Keratinocyte (primary cell): ENCODE results near the gene USE1. TPM values are rescaled to one million over a fixed set of nuclear protein-coding genes. Genes with fewer than 3 reads are reported as not detected.

Source experiments
- DNase-seq: peaks from one replicate; pipeline ENCODE4 v3.0.0-alpha.2; 2011; ENCODE audit warnings: low read depth, missing footprints, low spot score
- FAIRE-seq: peaks from 2 replicates; lab custom pipeline; 2011; peaks lifted over from hg19 to GRCh38; lab: Jason Lieb, UNC
- H2AFZ ChIP-seq: 2 replicates; pipeline ENCODE4 v1.6.0; 2012; ENCODE audit warnings: low read length, control low read depth, inconsistent platforms; ENCODE audit not compliant: control insufficient read depth
- H3K27ac ChIP-seq: 2 replicates; pipeline ENCODE4 v1.5.1; 2011; ENCODE audit warnings: low read length; ENCODE audit not compliant: control insufficient read depth, insufficient read depth
- H3K27me3 ChIP-seq: 3 replicates; pipeline ENCODE4 v1.6.0; 2011; ENCODE audit warnings: low read length; ENCODE audit not compliant: control insufficient read depth, insufficient read depth; ENCODE audit errors: extremely low read depth
- H3K36me3 ChIP-seq, 2 experiments: 2 replicates in 1 of 2; 3 replicates in 1 of 2; pipeline ENCODE4 v1.5.1; 2011; ENCODE audit warnings: low read length in 2 of 2, mild to moderate bottlenecking in 1 of 2; ENCODE audit not compliant: control insufficient read depth in 2 of 2, insufficient read depth in 2 of 2; ENCODE audit errors: extremely low read depth in 1 of 2
- H3K4me1 ChIP-seq: 3 replicates; pipeline ENCODE4 v1.5.1; 2011; ENCODE audit warnings: low read length; ENCODE audit not compliant: control insufficient read depth, insufficient read depth; ENCODE audit errors: extremely low read depth
- H3K4me2 ChIP-seq: 3 replicates; pipeline ENCODE4 v1.6.0; 2011; ENCODE audit warnings: low read depth, low read length; ENCODE audit not compliant: control insufficient read depth, insufficient read depth; ENCODE audit errors: extremely low read depth
- H3K4me3 ChIP-seq, 3 experiments: fragments of 200-600 bp in 1 of 3; sonication (generic) in 1 of 3; 2 replicates in 2 of 3; 3 replicates in 1 of 3; pipeline ENCODE4 v1.5.1; 2011 to 2016; ENCODE audit warnings: low read length in 3 of 3, mild to moderate bottlenecking in 3 of 3, control low read depth in 2 of 3, inconsistent platforms in 1 of 3, low read depth in 1 of 3, mixed read lengths in 1 of 3, mixed run types in 1 of 3, moderate library complexity in 1 of 3; ENCODE audit not compliant: control insufficient read depth in 2 of 3, insufficient read depth in 2 of 3; ENCODE audit errors: extremely low read depth in 1 of 3
- H3K79me2 ChIP-seq: 2 replicates; pipeline ENCODE4 v1.6.0; 2012; ENCODE audit warnings: low read length; ENCODE audit not compliant: control insufficient read depth, insufficient read depth
- H3K9ac ChIP-seq: 3 replicates; pipeline ENCODE4 v1.6.0; 2011; ENCODE audit warnings: low read length; ENCODE audit not compliant: control insufficient read depth, insufficient read depth; ENCODE audit errors: extremely low read depth
- H3K9me1 ChIP-seq: 3 replicates; pipeline ENCODE4 v1.6.0; 2011; ENCODE audit warnings: low read length; ENCODE audit not compliant: control insufficient read depth, insufficient read depth; ENCODE audit errors: extremely low read depth
- H3K9me3 ChIP-seq: 2 replicates; pipeline ENCODE4 v1.5.1; 2012; ENCODE audit warnings: low read depth, low read length; ENCODE audit not compliant: control insufficient read depth
- H4K20me1 ChIP-seq: 3 replicates; pipeline ENCODE4 v1.6.0; 2011; ENCODE audit warnings: low read length; ENCODE audit not compliant: control insufficient read depth, insufficient read depth; ENCODE audit errors: extremely low read depth
- EZH2 ChIP-seq: IDR thresholded peaks from one replicate; pipeline ENCODE4 v1.6.1; 2012; ENCODE audit warnings: inconsistent platforms, mild to moderate bottlenecking, low read length, moderate library complexity
- dilution Hi-C: fragments of 300-500 bp; cut with MboI; formaldehyde crosslinking; loops from one replicate; pipeline ENCODE4 v1.7.0; 2020; ENCODE audit warnings: low sequenced_read_pairs; ENCODE audit not compliant: extremely low pct_ligation_motif_present
- polyA plus RNA-seq, 5 experiments: library from polyadenylated mRNA; depleted of rRNA in 3 of 5; stranded (reverse) in 3 of 5; stranded (forward) in 1 of 5; unstranded in 1 of 5; fragments of >200 nt; gene quantifications; 1 replicate in 1 of 5; 2 replicates in 3 of 5; 3 replicates in 1 of 5; pipeline versions ENCODE4 v1.2.1 to v1.2.3, GENCODE V29; 2011 to 2012; ENCODE audit warnings: missing spikeins in 2 of 5, low read depth in 1 of 5, low replicate concordance in 1 of 5
- TF ChIP-seq, protein P1 (sequence below), 3 experiments: IDR thresholded peaks in 1 of 3; conservative IDR thresholded peaks in 1 of 3; optimal IDR thresholded peaks in 1 of 3; 2 replicates in 2 of 3; 3 replicates in 1 of 3; pipeline versions ENCODE3 to v1.5.1; 2011; ENCODE audit warnings: low read length in 3 of 3, mild to moderate bottlenecking in 3 of 3, moderate library complexity in 2 of 3, control low read depth in 1 of 3, inconsistent platforms in 1 of 3; ENCODE audit not compliant: insufficient read depth in 2 of 3; ENCODE audit errors: extremely low read depth in 1 of 3

USE1 gene
- polyA plus RNA-seq, 1 donor (not counting 4 experiments of a cell fraction or from before 2014, with no cell fraction given): 18.0 TPM

DNA sequence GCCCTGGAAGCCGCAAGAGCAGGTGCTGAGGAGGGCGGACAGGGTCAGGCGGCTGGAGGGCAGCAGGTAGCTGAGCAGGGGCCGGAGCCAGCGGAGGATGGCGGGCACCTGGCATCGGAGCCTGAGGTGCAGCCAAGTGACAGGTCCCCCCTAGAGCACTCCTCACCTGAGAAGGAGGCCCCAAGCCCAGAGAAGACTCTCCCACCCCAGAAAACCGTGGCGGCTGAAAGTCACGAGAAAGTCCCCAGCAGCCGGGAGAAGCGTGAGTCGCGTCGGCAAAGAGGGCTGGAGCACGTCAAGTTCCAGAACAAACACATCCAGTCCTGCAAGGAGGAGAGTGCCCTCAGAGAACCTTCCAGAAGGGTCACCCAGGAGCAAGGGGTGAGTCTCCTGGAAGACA, 20.5 kb upstream of the USE1 start:
- dilution Hi-C loops: no loop called here
- no peak overlapping the region for H2AFZ ChIP-seq
- no peak overlapping the region for H3K9ac ChIP-seq
- no peak overlapping the region for H3K4me2 ChIP-seq
- H3K27ac ChIP-seq: no peak overlapping the region
- H3K79me2 ChIP-seq: no peaks in the 10 kb centered on the region
- H3K4me3 ChIP-seq: no peak overlapping the region
- no peaks in the 10 kb centered on the region for H3K9me1 ChIP-seq
- H3K9me3 ChIP-seq: no peaks in the 10 kb centered on the region
- no peaks in the 10 kb centered on the region for H3K27me3 ChIP-seq
- FAIRE-seq (no peak), DNase-seq (no peak)
- TF ChIP-seq, protein P1, sequence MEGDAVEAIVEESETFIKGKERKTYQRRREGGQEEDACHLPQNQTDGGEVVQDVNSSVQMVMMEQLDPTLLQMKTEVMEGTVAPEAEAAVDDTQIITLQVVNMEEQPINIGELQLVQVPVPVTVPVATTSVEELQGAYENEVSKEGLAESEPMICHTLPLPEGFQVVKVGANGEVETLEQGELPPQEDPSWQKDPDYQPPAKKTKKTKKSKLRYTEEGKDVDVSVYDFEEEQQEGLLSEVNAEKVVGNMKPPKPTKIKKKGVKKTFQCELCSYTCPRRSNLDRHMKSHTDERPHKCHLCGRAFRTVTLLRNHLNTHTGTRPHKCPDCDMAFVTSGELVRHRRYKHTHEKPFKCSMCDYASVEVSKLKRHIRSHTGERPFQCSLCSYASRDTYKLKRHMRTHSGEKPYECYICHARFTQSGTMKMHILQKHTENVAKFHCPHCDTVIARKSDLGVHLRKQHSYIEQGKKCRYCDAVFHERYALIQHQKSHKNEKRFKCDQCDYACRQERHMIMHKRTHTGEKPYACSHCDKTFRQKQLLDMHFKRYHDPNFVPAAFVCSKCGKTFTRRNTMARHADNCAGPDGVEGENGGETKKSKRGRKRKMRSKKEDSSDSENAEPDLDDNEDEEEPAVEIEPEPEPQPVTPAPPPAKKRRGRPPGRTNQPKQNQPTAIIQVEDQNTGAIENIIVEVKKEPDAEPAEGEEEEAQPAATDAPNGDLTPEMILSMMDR (optimal IDR thresholded peaks at IDR 0.05 in 1 of 3, IDR thresholded peaks at IDR 0.05 in 1 of 3, conservative IDR thresholded peaks at IDR 0.05 in 1 of 3; ENCODE audit: extremely low read depth in 1 of 3, insufficient read depth in 2 of 3, low read length in 3 of 3): no peak
- no peak for TF ChIP-seq EZH2
- no peaks in the 10 kb centered on the region for H4K20me1 ChIP-seq
- no peaks in the 10 kb centered on the region for H3K4me1 ChIP-seq
- peaks cover 19 to 28% of the 10 kb centered on the region in 2 experiments for H3K36me3 ChIP-seq

DNA sequence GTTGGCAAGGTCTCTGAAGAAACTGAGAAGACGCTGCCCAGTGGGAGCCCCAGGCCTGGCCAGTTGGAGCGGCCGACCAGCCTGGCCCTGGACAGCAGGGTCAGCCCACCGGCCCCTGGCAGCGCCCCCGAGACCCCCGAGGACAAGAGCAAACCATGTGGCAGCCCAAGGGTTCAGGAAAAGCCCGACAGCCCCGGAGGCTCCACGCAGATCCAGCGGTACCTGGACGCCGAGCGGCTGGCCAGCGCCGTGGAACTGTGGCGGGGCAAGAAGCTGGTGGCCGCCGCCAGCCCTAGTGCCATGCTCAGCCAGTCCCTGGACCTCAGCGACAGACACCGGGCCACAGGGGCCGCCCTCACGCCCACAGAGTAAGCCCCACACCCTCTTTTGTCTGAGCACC, 20.1 kb upstream of the USE1 start:
- Histone ChIP-seq H3K36me3 (peaks cover 17 to 28% of the 10 kb centered on the region in 2 experiments), H2AFZ (no peak overlapping the region), H3K79me2 (no peaks in the 10 kb centered on the region), H3K9me1 (no peaks in the 10 kb centered on the region), H3K9me3 (no peaks in the 10 kb centered on the region), H3K4me2 (no peak overlapping the region), H4K20me1 (no peaks in the 10 kb centered on the region), H3K4me3 (no peak overlapping the region), H3K9ac (no peak overlapping the region), H3K27ac (no peak overlapping the region), H3K4me1 (no peaks in the 10 kb centered on the region), H3K27me3 (no peaks in the 10 kb centered on the region)
- dilution Hi-C loops: no loop called here
- DNase-seq: no peak
- FAIRE-seq: no peak
- no peak for TF ChIP-seq EZH2
- TF ChIP-seq, protein P1 (optimal IDR thresholded peaks at IDR 0.05 in 1 of 3, IDR thresholded peaks at IDR 0.05 in 1 of 3, conservative IDR thresholded peaks at IDR 0.05 in 1 of 3; ENCODE audit: extremely low read depth in 1 of 3, insufficient read depth in 2 of 3, low read length in 3 of 3): no peak
